Activated T-cell treated with anti-CD3 and anti-CD28 coated beads for 1 hour (primary cell): Measurements from ENCODE around the gene TAF4.
"Not testable (repeated sequence)": the region's sequence is repeated elsewhere in the genome, so short reads cannot be mapped to it uniquely, and the experiment has no call there.

Source experiments
- DNase-seq: peaks from one replicate; pipeline ENCODE4 v3.0.0-alpha.2; 2020; ENCODE audit warnings: low read depth

Gene TAF4

DNA sequence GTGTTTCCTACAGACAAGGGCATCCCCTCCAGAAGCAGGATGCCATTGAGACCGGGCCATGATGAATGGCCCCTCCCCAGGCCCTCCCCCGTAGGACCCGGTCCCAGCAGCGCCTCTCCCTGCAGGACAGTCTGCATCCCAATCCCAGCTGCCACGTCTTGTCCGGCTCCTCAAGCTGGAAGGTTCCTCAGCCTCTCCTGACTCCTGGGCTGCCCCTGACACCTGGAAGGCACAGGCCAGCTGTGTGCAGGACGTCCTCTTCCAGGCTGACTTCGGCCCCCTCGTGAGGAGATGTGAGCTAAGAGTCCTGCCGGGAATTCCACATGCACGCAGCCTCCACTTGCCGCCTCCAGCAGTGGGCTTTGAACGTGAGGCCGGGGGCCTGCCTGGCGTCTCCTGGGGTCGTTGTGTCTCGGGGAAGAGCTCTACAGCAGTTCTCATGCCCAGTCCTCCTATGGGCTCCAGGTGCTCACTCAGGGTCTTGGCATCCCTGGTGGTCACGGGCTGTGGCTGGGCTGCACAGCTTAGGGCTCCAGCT is 64.4 kb downstream of the TAF4 start:
- DNase-seq, result no peak

DNA sequence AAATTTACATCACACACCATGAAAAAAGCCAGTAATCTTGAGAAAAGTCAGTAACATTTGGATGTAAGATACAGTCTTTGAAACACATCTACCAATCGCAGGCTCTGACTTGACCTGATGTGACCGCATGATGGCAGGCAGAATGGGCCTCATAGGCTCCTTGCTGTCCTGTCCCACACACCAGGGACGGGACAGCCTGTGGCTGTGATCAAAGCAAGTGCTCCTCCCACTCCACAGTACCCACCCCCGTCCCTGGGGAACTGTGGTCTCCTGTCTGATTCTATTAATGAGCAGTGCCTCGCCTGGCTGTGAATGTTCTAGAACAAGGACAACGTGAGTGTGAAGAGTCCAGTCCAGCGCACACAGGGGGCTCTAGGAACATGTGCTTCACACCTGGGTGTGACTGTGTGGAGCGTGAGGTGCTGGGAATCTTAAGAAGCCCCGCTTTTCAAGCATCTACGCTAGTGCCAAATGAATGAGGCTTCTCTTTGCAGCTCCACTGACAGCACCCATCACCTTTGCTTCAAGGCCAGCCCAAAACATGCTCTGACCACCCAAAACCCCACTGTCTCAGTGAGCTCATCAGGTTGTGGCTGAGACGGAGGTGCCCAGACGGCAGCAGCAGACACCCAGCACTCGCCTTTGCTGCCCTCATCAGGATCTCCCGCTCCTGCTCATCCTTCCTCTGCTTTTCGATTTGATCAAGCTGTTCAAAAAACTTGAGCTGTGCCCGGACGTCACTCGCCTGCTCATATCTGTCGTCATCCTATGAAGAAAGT is 67.1 kb downstream of the TAF4 start:
- no peak for DNase-seq

DNA sequence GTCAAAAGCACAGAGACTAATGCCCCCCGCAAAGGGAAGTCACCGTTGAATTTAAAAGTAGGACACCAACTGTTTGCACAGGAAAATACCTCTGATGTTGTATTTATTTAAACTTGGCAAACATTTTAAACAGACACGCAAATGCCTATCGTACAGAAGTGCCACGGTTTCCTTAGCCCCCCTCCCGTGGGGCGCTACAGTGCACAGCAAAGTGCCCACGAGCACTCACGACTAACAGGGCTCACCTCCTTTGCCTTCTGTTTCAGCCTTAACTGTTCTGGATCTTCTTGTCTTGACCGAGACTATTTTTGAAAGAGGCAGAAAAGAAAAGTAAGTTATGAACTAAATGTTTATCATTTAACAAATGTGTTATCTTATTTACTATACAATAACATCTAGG is 67.8 kb downstream of the TAF4 start:
- DNase-seq, result no peak

DNA sequence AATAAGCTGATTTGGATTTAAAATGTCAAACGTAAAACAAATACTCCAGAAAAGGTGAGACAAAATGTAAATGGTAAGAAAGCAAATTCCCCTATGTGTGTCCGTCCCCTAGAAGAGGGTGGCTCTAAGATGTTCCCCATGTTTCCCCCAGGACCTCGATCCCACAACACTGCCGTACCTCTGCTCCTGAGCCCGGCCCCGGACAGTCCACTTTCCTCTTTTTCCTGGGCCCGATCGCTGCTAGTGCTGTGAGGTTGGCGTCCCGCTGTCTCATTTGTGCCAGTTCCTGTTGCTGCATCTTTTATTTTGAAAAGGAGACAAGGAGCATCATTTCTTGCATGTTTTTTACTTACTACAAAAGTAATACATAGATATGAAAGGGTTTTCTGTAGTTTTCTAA is 68.3 kb downstream of the TAF4 start:
- DNase-seq, result no peak

DNA sequence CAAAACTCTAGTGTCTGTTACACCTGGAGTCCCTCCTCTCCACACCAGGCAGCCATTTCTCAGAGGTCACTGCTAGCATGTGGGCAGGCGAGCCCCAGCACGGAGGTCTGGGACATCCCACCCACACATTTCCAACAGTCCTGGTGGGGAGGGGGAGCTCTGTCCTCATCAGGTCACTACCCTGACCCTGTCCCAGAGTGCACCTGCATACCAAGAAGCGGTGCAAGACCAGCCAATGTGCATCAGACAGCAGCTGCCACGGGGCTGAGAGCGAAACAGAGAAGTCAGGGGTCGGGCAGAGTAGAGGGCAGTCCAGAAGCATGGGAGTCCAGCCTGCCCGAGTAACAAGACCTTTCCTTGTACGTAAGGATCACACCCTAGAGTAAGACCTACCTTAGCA is 71.1 kb downstream of the TAF4 start:
- DNase-seq, result no peak

DNA sequence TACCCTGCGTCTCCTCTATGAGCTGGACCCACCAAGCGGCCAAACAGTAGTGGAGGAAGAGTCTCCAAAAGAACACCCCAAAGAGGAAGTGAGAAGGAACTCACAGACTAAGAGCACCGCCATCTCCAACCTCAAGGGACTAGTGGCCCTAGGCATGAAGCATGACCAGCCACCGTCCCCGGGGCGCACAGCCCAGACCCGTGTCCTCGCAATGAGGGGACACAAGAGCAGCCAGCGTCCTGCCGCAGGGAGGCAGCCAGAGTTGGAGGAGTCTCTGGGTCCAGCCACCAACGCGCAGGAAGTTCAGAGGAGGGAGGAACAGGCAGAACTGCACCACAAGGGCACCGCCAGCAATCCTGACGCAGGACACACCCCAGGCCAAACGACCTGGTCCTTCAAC is 72.6 kb downstream of the TAF4 start:
- no peak for DNase-seq

DNA sequence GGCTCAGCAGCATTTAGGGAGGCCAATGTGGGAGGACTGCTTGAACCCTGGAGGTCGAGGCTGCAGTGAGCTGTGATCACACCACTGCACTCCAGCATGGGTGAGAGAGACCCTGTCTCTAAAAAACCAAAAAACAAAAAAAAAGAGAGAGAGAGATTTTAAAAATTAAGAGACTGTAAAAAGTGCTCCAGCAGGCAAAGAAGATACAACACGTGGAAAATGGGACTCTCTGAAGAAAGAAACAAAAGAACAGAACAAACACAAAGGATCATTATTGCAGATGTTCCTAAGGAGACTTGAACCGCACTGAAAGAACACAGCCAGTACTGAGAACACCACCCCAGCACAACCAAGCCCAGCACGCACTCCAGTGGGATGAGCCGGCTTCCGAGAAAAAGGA is 74.2 kb downstream of the TAF4 start:
- no peak for DNase-seq

DNA sequence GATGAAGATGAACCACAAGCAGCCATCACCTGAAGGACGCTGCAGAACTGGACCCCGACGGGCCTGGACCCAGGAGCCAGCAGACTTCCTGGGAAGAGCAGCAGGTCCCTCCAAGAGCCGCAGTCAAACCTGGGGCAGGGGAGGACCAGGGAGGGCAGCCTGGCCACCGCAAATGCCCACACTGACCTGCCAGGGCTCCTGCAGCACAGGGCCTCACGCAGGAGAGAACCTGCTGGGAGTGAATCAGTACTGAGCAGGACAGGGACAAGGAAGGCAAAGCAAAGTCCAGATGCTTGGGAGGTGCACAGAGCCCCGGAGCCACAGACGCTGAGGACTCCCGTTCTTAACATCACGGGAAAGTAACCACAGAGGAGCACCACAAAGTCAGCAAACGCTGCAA is 75.2 kb downstream of the TAF4 start:
- no peak for DNase-seq

DNA sequence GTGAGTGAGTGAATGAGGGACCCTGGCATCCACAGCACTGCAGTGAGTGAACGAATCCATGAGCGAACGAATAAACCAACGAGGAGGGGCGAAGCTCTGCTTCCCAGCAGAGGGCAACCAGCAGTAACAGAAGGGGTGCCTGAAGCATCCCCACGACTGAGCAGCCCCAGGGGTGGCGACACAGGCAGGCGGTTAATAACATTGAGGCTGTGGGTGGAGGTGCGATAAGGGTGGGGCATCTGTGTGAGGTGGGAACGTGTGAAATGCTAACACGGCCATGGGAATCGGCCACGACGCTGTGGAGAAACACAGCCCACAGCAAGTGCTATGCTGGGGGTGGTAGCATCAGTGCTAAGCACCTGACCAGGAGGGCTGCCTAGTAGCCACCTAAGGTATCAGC is 75.9 kb downstream of the TAF4 start:
- no peak for DNase-seq

DNA sequence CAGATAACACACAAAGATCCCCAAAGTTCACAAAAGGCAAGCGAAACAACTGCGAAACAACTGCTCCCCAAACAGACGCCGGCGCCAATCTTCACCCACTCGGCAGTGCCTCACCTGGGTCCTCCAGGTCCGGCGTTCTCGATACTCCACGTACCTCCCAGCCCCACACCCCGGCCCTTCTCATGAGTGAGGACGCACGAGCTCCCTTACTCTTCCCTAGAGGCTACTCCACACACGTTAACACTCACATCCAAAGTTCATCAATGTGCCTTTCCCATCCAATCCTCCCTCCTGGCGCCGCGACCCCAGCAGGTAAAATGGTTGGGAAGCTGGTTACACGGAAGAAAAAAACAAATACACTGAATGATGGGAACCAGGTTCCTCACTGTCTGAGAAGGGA is 77.0 kb downstream of the TAF4 start:
- no peak for DNase-seq

DNA sequence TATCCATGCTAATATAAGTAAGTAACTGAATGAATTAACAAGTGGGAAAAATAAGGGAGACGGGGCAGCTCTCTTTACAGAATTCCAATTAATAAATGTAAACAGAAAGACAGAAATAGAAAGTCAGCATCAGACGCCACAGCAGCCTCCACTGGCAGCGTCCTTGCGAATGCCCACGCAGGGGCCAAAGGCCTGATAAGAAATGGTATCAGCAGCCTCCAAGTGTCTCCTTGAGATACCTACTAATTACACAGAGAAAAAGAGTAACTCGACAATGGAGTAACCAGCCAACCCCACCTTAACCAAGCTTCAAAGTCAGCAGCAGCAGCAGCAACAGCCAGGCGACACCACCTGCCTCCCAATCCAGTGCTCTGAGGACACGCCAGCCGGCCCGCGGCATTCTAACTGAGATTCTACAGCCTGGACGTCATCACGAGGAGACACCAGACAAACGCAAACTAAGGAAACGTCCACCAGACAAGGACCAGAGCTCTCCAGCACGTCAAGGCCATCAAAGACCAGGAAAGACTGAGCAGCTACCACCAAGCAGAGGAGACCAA is 78.8 kb downstream of the TAF4 start:
- DNase-seq, result no peak

DNA sequence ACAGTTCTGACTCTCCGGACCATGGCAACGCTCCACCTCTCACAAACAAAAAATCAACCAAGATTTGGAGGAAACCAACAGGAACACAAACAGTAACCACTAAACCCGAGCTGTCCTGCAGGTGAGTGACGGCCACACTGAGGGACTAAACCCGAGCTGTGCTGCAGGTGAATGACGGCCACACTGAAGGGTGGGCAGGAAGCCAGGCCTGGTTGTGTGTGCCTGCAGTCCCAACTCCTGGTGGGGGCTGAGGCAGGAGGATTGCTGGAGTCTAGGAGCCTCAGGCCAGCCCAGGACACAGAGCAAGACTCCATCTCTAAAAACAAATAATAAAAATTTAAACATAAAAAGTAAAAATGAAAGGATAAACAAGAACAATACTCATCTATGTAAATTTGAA is 80.6 kb downstream of the TAF4 start:
- no peak for DNase-seq

DNA sequence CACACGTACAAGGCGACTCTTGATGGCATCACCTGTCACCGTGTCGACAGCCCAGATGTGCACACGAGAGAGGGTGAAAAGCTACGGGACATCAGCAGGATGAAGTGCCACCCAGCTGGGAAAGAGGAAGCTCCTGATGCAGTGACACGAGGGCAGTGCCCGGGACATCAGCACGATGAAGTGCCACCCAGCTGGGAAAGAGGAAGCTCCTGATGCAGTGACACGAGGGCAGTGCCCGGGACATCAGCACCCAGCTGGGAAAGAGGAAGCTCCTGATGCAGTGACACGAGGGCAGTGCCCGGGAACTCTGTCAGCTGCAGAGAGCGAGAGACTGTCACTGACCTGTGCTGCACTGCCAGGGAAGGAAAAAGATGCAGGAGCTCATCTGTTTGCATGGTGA is 81.2 kb downstream of the TAF4 start:
- not testable (repeated sequence) for DNase-seq

DNA sequence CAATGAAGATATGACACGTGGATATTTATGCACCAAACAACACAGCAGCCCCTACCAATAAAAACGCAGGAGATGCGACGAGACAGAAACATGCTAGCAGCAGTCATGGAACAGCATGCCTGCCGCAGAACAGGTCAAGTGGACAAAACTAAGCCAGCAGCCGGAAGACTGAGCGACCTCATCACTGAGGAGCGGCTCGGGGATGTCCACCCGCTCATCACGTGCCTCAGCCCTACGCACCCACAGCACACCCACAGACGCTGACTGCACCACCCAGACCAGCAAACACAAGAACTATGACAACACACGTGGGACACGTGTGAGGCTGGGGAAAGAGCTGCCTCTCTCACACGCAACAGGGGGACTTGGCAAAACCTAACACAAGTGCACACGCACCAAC is 81.7 kb downstream of the TAF4 start:
- no peak for DNase-seq

DNA sequence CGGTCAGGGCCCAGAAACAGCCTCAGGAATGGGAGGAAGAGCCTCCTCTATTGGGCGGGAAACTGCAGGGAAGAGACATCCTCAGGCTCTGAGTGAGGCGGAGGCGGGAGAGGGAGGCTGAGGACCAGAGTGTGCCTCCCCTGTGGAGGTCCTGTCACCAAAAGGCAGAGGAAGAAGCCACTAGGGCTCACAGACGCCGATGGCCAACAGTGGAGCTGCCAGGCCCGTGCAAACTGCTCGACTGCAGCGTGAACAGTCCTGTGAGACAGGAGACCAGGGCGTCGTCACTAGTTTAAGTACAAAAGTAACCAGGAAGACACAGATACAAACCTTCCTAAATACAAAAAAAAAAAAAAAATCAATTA is 82.7 kb downstream of the TAF4 start:
- DNase-seq, result no peak

DNA sequence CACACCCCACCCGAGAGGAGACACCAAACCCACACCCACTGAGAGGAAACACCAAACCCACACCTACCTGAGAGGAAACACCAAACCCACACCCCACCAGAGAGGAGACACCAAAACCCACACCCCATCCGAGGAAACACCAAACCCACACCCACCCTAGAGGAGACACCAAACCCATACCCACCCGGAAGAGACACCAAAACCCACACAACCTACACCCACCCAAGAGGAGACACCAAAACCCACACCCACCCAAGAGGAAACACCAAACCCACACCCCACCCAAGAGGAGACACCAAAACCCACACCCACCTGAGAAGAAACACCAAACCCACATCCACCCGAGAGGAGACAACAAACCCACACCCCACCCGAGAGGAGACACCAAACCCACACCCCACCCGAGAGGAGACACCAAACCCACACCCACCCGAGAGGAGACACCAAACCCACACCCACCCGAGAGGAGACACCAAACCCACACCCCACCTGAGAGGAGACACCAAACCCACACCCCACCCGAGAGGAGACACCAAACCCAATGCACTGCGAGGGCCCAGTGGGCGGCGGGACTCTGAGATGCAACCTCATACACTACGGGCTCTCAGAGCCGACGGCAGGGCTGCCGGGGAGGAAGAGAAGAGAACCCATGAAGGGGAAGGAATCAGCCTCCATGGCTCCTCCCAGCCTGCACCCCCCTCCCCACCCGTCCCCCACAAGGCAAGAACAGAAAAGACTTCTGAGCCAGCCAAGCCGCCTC is 83.3 kb downstream of the TAF4 start:
- no peak for DNase-seq

DNA sequence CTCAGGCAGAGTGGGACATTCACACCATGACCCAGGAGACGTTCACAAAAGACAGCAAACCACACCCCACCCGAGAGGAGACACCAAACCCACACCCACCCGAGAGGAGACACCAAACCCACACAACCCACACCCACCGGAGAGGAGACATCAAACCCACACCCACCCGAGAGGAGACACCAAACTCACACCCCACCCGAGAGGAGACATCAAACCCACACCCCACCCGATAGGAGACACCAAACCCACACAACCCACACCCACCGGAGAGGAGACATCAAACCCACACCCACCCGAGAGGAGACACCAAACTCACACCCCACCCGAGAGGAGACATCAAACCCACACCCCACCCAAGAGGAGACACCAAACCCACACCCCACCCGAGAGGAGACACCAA is 84.0 kb downstream of the TAF4 start:
- DNase-seq, result not testable (repeated sequence)

DNA sequence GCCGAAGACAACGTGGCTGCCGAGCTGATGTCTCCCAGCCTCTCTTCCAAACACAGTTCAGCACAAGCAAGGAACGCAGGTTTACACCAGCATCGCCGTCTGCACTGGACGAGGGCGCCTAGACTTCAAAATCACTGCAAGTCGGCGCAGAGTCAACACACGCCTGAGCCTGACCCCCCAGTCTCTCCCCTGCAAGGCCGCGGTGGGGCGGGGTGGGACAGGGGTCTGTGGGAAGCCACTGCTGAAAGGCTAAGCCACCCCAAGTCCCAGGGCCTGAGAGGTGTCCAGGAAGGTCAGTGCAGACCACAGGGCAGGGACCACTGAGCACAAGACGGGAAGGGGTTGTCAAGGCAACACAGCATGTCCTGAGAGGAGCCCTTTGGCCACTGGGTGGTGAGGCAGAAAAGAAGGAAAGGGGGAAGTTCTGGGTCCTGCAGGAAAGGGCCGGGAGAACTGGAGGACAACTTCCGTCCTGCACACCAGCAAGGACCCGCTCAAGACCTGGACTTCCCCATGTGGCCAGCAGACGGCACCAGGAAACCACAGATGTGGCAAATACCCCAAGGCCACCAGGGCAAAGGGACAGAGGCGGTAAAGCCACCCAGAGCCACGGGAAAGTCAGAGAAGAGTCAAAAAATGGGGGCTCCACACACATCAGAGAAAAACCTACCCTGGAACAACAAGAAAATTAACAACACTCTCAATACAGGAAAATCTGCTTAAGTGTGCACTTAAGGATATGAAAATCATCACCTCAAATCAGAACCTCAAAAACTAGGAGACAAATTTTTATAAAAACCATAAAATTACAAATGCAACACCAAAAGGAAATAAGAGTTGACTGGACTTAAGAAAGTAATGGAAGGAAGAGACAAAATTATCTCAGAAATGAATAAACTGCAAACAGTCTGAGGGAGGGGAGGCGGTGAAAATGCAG is 84.8 kb downstream of the TAF4 start:
- DNase-seq, result no peak

DNA sequence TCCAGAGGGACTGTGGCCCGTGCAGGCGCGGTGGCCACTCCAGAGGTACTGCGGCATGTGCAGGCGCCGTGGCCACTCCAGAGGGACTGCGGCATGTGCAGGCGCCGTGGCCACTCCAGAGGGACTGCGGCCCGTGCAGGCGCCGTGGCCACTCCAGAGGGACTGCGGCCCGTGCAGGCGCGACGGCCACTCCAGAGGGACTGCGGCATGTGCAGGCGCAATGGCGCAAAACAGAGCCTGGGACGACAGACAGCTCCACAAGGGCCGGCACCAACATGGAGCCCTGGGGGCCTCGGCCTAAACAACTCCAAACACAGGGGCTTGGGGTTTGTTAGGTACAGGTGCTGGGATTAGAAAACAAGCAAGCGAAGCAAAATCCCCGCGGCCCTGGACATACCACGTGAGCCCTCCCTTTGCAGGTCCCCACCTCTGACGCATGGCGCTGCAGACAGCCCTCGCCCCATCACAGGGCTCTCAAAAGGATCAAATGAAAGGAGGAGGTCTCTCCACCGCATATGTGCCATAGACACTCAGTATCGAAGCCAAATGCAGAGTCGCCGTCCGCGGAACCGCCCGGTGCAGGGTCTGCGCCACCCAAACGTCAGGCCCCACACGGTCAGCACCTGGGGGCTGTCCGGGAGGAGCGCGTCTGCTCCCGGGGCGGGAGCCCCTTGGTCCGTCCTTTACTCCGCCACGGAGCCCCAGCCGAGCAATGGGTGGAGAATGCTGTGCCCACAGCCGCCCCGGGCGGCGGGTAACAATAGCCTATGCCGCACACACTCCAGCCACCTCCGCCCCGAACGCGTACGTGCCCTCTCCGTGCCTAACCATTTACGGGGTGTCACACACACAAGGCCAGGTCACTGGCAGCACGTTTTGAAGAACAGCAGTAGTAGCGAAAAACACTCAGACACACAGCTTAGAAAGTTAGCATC is 85.7 kb downstream of the TAF4 start:
- no peak for DNase-seq

DNA sequence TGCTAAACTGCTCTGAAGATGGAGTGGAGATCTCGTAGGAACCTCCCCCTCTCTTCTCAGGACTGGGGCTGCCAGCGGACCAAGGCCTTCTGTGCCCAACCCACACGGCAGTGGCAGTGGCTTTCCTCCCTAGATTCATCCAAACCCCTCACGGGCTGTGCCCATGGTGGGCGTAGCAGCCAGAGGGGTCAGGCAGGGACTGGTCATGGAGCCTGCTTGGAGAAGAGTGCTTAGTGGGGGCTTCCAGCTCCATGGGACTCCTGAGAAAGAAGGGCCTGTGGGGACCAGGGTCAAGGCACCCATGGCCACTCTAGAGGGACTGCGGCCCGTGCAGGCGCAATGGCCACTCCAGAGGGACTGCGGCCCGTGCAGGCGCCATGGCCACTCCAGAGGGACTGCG is 86.6 kb downstream of the TAF4 start:
- DNase-seq, result no peak

DNA sequence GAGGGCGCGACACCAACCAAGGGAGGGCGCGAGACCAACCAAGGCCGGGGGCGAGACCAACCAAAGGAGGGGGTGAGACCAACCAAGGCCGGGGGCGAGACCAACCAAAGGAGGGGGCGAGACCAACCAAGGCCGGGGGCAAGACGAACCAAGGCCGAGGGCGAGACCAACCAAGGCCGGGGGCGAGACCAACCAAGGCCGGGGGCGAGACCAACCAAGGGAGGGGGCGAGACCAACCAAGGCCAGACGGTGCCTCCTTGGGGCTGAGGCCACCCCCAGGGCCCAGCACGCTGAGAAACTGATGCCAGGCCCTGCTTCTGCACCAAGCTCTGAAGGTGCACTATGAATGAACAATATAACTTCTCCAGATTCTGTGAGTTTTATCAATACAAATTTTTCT is 87.2 kb downstream of the TAF4 start:
- no peak for DNase-seq
